GM18861 (cell line): Measurements from ENCODE around the gene ARSG.
"Not testable (repeated sequence)": the region's sequence is repeated elsewhere in the genome, so short reads cannot be mapped to it uniquely, and the experiment has no call there.

Source experiments
- ATAC-seq: cut with Tn5 transposase; IDR thresholded peaks from one replicate; pipeline ENCODE4 v1.9.1; 2021; ENCODE audit not compliant: unreplicated experiment

ARSG gene

GRCh38 chr17:68304706-68305105, 13.4 kb downstream of the ARSG start:
- no peak for ATAC-seq

- no peak for ATAC-seq
Observed at GRCh38 chr17:68305142-68305541, 13.8 kb downstream of the ARSG start.

- no peak for ATAC-seq
Observed at GRCh38 chr17:68306819-68307218, 15.5 kb downstream of the ARSG start.

GRCh38 chr17:68307443-68307842, 16.1 kb downstream of the ARSG start:
- ATAC-seq, result no peak

GRCh38 chr17:68308486-68308885, 17.2 kb downstream of the ARSG start:
- ATAC-seq, result not testable (repeated sequence)

GRCh38 chr17:68309066-68309670, 17.9 kb downstream of the ARSG start:
- not testable (repeated sequence) for ATAC-seq

GRCh38 chr17:68310152-68310551, 18.9 kb downstream of the ARSG start:
- ATAC-seq, result no peak

GRCh38 chr17:68314916-68315535, 23.7 kb downstream of the ARSG start:
- no peak for ATAC-seq

GRCh38 chr17:68315930-68316329, 24.6 kb downstream of the ARSG start:
- ATAC-seq, result no peak

- ATAC-seq, result no peak
Observed at GRCh38 chr17:68317458-68317857, 26.2 kb downstream of the ARSG start.

- ATAC-seq, result peak; percentile 46
Observed at GRCh38 chr17:68318103-68318991, 27.1 kb downstream of the ARSG start.

GRCh38 chr17:68319410-68320162, 28.3 kb downstream of the ARSG start:
- no peak for ATAC-seq

GRCh38 chr17:68320311-68320865, 29.1 kb downstream of the ARSG start:
- no peak for ATAC-seq

- no peak for ATAC-seq
Observed at GRCh38 chr17:68320943-68321555, 29.8 kb downstream of the ARSG start.

GRCh38 chr17:68321556-68321954, 30.3 kb downstream of the ARSG start:
- ATAC-seq, result no peak

GRCh38 chr17:68322630-68323029, 31.3 kb downstream of the ARSG start:
- no peak for ATAC-seq

GRCh38 chr17:68324114-68324513, 32.8 kb downstream of the ARSG start:
- no peak for ATAC-seq

GRCh38 chr17:68324654-68325336, 33.5 kb downstream of the ARSG start:
- ATAC-seq, result no peak

- no peak for ATAC-seq
Observed at GRCh38 chr17:68325961-68326360, 34.7 kb downstream of the ARSG start.

GRCh38 chr17:68326681-68327080, 35.4 kb downstream of the ARSG start:
- no peak for ATAC-seq
